ENCODE results near the gene TANGO6. TPM values are rescaled to one million over a fixed set of nuclear protein-coding genes. Genes with fewer than 3 reads are reported as not detected.

TANGO6 gene
- total RNA-seq, 1 experiment from 2014 or later: 18.0 TPM

DNA sequence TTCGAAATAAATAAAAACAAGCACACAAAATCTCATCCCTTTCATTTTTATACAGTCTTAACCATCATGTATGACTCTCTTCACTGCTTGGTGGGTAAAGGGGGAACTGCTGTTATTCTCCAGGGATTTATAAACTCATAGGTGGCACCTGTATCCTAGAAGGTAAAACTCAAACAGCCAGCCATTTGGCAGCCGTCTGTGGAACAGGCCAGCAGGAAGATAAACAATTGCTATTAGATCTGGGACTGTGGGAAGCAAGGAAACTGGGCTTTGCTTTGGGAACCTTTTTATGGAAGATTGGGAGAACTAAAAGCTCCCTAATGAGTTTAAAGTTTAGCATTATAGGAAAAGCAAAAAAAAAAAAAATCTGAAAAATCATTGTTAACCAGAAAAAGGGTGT is 126.0 kb downstream of the TANGO6 start:
- POLR2A ChIA-PET (ENCODE audit: low non-redundant PET): no interaction called here
- intact Hi-C loops (cut with micrococcal nuclease; ENCODE audit: unreplicated experiment): no loop called here
- CTCF ChIA-PET: no interaction called here

DNA sequence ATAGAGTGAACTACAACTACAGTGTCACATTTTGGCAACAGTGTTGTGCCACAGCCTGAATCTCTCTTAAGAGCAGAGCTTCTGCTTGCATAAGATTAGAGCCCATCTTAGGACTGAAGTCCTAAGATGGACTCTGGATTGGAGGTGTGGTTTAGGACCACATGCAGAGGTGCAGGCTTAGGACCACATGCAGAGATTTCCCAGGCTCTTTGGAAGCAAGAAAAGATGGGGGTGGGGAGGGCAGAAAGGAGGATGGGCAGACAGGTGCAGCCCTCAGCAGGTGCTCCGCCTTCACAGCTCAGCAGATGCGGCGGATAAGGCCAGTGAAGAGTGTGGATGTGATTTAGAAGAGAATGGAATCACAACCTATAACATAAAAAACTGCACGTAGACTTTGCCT is 128.7 kb downstream of the TANGO6 start:
- H3K9me3 ChIP-seq (ENCODE audit: low read depth, low read length, poor library complexity, severe bottlenecking): no peaks in the 10 kb centered on the region
- intact Hi-C loops (cut with micrococcal nuclease; ENCODE audit: unreplicated experiment): no loop called here
- H3K36me3 ChIP-seq (ENCODE audit: insufficient read depth, low read length, poor library complexity, severe bottlenecking): no peaks in the 10 kb centered on the region
- no peak for TF ChIP-seq EZH2 (IDR thresholded peaks at IDR 0.05; ENCODE audit: borderline replicate concordance, low read depth, low read length, poor library complexity, severe bottlenecking)
- TF ChIP-seq, protein P1, sequence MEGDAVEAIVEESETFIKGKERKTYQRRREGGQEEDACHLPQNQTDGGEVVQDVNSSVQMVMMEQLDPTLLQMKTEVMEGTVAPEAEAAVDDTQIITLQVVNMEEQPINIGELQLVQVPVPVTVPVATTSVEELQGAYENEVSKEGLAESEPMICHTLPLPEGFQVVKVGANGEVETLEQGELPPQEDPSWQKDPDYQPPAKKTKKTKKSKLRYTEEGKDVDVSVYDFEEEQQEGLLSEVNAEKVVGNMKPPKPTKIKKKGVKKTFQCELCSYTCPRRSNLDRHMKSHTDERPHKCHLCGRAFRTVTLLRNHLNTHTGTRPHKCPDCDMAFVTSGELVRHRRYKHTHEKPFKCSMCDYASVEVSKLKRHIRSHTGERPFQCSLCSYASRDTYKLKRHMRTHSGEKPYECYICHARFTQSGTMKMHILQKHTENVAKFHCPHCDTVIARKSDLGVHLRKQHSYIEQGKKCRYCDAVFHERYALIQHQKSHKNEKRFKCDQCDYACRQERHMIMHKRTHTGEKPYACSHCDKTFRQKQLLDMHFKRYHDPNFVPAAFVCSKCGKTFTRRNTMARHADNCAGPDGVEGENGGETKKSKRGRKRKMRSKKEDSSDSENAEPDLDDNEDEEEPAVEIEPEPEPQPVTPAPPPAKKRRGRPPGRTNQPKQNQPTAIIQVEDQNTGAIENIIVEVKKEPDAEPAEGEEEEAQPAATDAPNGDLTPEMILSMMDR (conservative IDR thresholded peaks at IDR 0.05; ENCODE audit: low read depth, low read length): no peak
- POLR2A ChIA-PET (ENCODE audit: low non-redundant PET): interaction anchor here (0.6 kb wide), 1 partner anchor 22 kb away, joined by 3 read pairs; no protein-coding TSS in a partner anchor
- H3K27ac ChIP-seq (ENCODE audit: low read depth, low read length, poor library complexity, severe bottlenecking): no peak overlapping the region
- H3K4me3 ChIP-seq (ENCODE audit: low read depth, low read length, poor library complexity, severe bottlenecking): no peak overlapping the region
- no TSS peak for BruUV-seq (replicated peaks)
- CTCF ChIA-PET: no interaction called here
- no peaks in the 10 kb centered on the region for H3K4me1 ChIP-seq (ENCODE audit: insufficient read depth, low read length, poor library complexity, severe bottlenecking)
- no peaks in the 10 kb centered on the region for H3K27me3 ChIP-seq (replicated peaks; ENCODE audit: insufficient read depth, low read depth, low read length, poor library complexity)
- DNase-seq (ENCODE audit: low spot score): no peak

More for the DNA sequence above, 126.0 kb downstream of the TANGO6 start:
- Histone ChIP-seq H3K27me3 (replicated peaks; ENCODE audit: insufficient read depth, low read depth, low read length, poor library complexity) (no peaks in the 10 kb centered on the region), H3K4me3 (ENCODE audit: low read depth, low read length, poor library complexity, severe bottlenecking) (no peak overlapping the region), H3K9me3 (ENCODE audit: low read depth, low read length, poor library complexity, severe bottlenecking) (no peaks in the 10 kb centered on the region), H3K4me1 (ENCODE audit: insufficient read depth, low read length, poor library complexity, severe bottlenecking) (no peaks in the 10 kb centered on the region), H3K36me3 (ENCODE audit: insufficient read depth, low read length, poor library complexity, severe bottlenecking) (no peaks in the 10 kb centered on the region), H3K27ac (ENCODE audit: low read depth, low read length, poor library complexity, severe bottlenecking) (no peak overlapping the region)
- no peak for TF ChIP-seq EZH2 (IDR thresholded peaks at IDR 0.05; ENCODE audit: borderline replicate concordance, low read depth, low read length, poor library complexity, severe bottlenecking)
- TF ChIP-seq, protein P1 (conservative IDR thresholded peaks at IDR 0.05; ENCODE audit: low read depth, low read length): no peak
- no TSS peak for BruUV-seq (replicated peaks)
- DNase-seq (ENCODE audit: low spot score): no peak

DNA sequence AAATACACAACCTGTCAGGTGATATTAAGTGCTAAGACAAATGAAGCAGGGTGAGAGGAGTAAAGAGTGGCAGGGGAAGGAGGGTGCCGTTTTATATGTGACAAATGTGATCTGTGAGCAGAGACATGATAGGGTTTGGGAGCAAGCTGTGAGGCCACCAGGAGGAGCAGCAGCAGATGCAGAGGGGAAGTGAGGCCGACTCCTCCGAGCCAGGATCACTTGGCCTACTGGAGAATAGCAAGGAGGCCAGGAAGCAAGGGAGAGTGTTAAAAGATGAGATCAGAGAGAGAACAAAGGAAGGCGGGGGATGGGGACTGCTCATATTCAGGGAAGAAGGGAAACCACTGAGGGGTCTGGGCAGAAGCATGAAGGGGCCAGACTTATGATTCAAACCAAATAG is 129.4 kb downstream of the TANGO6 start:
- H3K4me3 ChIP-seq (ENCODE audit: low read depth, low read length, poor library complexity, severe bottlenecking): no peak overlapping the region
- no TSS peak for BruUV-seq (replicated peaks)
- TF ChIP-seq EZH2 (IDR thresholded peaks at IDR 0.05; ENCODE audit: borderline replicate concordance, low read depth, low read length, poor library complexity, severe bottlenecking): no peak
- TF ChIP-seq, protein P1 (conservative IDR thresholded peaks at IDR 0.05; ENCODE audit: low read depth, low read length): peak; percentile 31
- no peaks in the 10 kb centered on the region for H3K27me3 ChIP-seq (replicated peaks; ENCODE audit: insufficient read depth, low read depth, low read length, poor library complexity)
- DNase-seq (ENCODE audit: low spot score): peak; percentile 40
- H3K4me1 ChIP-seq (ENCODE audit: insufficient read depth, low read length, poor library complexity, severe bottlenecking): no peaks in the 10 kb centered on the region
- H3K36me3 ChIP-seq (ENCODE audit: insufficient read depth, low read length, poor library complexity, severe bottlenecking): no peaks in the 10 kb centered on the region
- H3K9me3 ChIP-seq (ENCODE audit: low read depth, low read length, poor library complexity, severe bottlenecking): no peaks in the 10 kb centered on the region
- ChIA-PET POLR2A (ENCODE audit: low non-redundant PET) (no interaction called here), CTCF (interaction anchor here (0.6 kb wide), 1 partner anchor 160 kb away, joined by 5 read pairs; no protein-coding TSS in a partner anchor)
- H3K27ac ChIP-seq (ENCODE audit: low read depth, low read length, poor library complexity, severe bottlenecking): no peak overlapping the region
- intact Hi-C loops (cut with micrococcal nuclease; ENCODE audit: unreplicated experiment): no loop called here
